Ascending aorta (tissue), 2 donors: Measurements from ENCODE around the gene RCAN2. TPM values are rescaled to one million over a fixed set of nuclear protein-coding genes. Genes with fewer than 3 reads are reported as not detected.
A peak's percentile ranks its signal among the peaks of the same experiment; 100 is the strongest.

Experiments
- DNase-seq, 2 donors: peaks; one replicate each; pipeline ENCODE4 v3.0.0-alpha.2; 2019; ENCODE audit warnings: low spot score in 2 of 2
- H3K27ac ChIP-seq, 2 donors: fragments of 200-600 bp; sonication (generic); one replicate each; pipeline ENCODE4 v1.5.1; 2016 to 2017; ENCODE audit warnings: mild to moderate bottlenecking in 1 of 2
- H3K27me3 ChIP-seq: fragments of 200-600 bp; sonication (generic); one replicate; pipeline ENCODE4 v1.5.1; 2017
- H3K36me3 ChIP-seq, 2 donors: fragments of 200-600 bp; sonication (generic); one replicate each; pipeline ENCODE4 v1.5.1; 2016
- H3K4me1 ChIP-seq, 2 donors: fragments of 200-600 bp; sonication (generic); one replicate each; pipeline ENCODE4 v1.5.1; 2016 to 2017; ENCODE audit warnings: mild to moderate bottlenecking in 1 of 2
- H3K4me3 ChIP-seq, 2 donors: fragments of 200-600 bp; sonication (generic); one replicate each; pipeline ENCODE4 v1.5.1; 2016 to 2017; ENCODE audit warnings: mild to moderate bottlenecking in 1 of 2
- H3K9me3 ChIP-seq, 2 donors: fragments of 200-600 bp; sonication (generic); one replicate each; pipeline ENCODE4 v1.5.1; 2016
- CTCF ChIP-seq, 3 experiments: fragments of 200-600 bp in 2 of 3; fragments of 450-650 bp in 1 of 3; sonication (generic) in 2 of 3; IDR thresholded peaks; one replicate each; pipeline ENCODE4 v1.5.1; 2016 to 2019; ENCODE audit warnings: antibody characterized with exemption in 3 of 3, mild to moderate bottlenecking in 1 of 3, moderate library complexity in 1 of 3
- intact Hi-C: fragments of 100-400 bp; cut with DNase I; formaldehyde crosslinking; loops from one replicate; pipeline ENCODE4 v1.15.1; 2023
- total RNA-seq: library from RNA; depleted of rRNA; stranded (reverse); fragments of >200 nt; gene quantifications from one replicate; pipeline ENCODE4 v1.1.0, GENCODE V29; 2016

The RCAN2 gene
- total RNA-seq, 1 donor from 2014 or later: 83.4 TPM

- no peaks in the 10 kb centered on the region for H3K9me3 ChIP-seq
- peaks cover 4 to 29% of the 10 kb centered on the region in 2 donors for H3K4me1 ChIP-seq
- peak overlapping the region in 1 of 2 donors; percentile 7 for H3K27ac ChIP-seq
- intact Hi-C loops: no loop called here
- no peak for DNase-seq
- TF ChIP-seq CTCF (IDR thresholded peaks at IDR 0.05): no peak
- no peak overlapping the region for H3K4me3 ChIP-seq
- H3K36me3 ChIP-seq: no peaks in the 10 kb centered on the region
- no peaks in the 10 kb centered on the region for H3K27me3 ChIP-seq
Measured at GRCh38 chr6:46370622-46371021, 120.6 kb downstream of the RCAN2 start.

GRCh38 chr6:46368169-46368536 is 123.1 kb downstream of the RCAN2 start:
- H3K27ac ChIP-seq: no peak overlapping the region
- no peak for TF ChIP-seq CTCF (IDR thresholded peaks at IDR 0.05)
- intact Hi-C loops: no loop called here
- no peaks in the 10 kb centered on the region for H3K27me3 ChIP-seq
- peaks cover 4 to 28% of the 10 kb centered on the region in 2 donors for H3K4me1 ChIP-seq
- no peak overlapping the region for H3K4me3 ChIP-seq
- H3K9me3 ChIP-seq: no peaks in the 10 kb centered on the region
- H3K36me3 ChIP-seq: no peaks in the 10 kb centered on the region
- DNase-seq: no peak

- intact Hi-C loops: no loop called here
- DNase-seq: no peak
Measured at GRCh38 chr6:46367354-46368168, 123.7 kb downstream of the RCAN2 start.

GRCh38 chr6:46366190-46366900 is 124.9 kb downstream of the RCAN2 start:
- H3K4me1 ChIP-seq: peaks cover 4 to 25% of the 10 kb centered on the region in 2 donors
- TF ChIP-seq CTCF (IDR thresholded peaks at IDR 0.05): no peak

More at GRCh38 chr6:46367354-46368168, 123.7 kb downstream of the RCAN2 start:
- Histone ChIP-seq H3K9me3 (no peaks in the 10 kb centered on the region), H3K4me1 (peaks cover 4 to 28% of the 10 kb centered on the region in 2 donors), H3K27ac (no peak overlapping the region), H3K36me3 (no peaks in the 10 kb centered on the region), H3K27me3 (no peaks in the 10 kb centered on the region), H3K4me3 (no peak overlapping the region)
- no peak for TF ChIP-seq CTCF (IDR thresholded peaks at IDR 0.05)

GRCh38 chr6:46357591-46357990 is 133.7 kb downstream of the RCAN2 start:
- intact Hi-C loops: no loop called here
- Histone ChIP-seq H3K9me3 (no peaks in the 10 kb centered on the region), H3K4me1 (peaks cover 3 to 28% of the 10 kb centered on the region in 2 donors), H3K4me3 (no peak overlapping the region), H3K27ac (no peak overlapping the region), H3K36me3 (no peaks in the 10 kb centered on the region), H3K27me3 (no peaks in the 10 kb centered on the region)
- no peak for DNase-seq
- TF ChIP-seq CTCF (IDR thresholded peaks at IDR 0.05): no peak

More at GRCh38 chr6:46366190-46366900, 124.9 kb downstream of the RCAN2 start:
- Histone ChIP-seq H3K27ac (no peak overlapping the region), H3K9me3 (no peaks in the 10 kb centered on the region), H3K36me3 (no peaks in the 10 kb centered on the region), H3K27me3 (no peaks in the 10 kb centered on the region), H3K4me3 (no peak overlapping the region)
- intact Hi-C loops: no loop called here
- no peak for DNase-seq
